ENCODE results near the gene FAU. TPM values are rescaled to one million over a fixed set of nuclear protein-coding genes. Genes with fewer than 3 reads are reported as not detected.
A peak's percentile ranks its signal among the peaks of the same experiment; 100 is the strongest.

The FAU gene
- total RNA-seq, 2 donors from 2014 or later, result 774 to 802 TPM

GRCh38 chr11:65112546-65113360, 9.2 kb downstream of the FAU start:
- Mint-ChIP-seq H3K27ac (peak overlapping the region; percentile 48), H3K27me3 (ENCODE audit: insufficient read depth) (no peaks in the 10 kb centered on the region), H3K4me3 (peak overlapping the region; percentile 89), H3K4me1 (peaks cover 6% of the 10 kb centered on the region), H3K9me3 (no peaks in the 10 kb centered on the region), H3K36me3 (ENCODE audit: low read depth) (peaks cover 5% of the 10 kb centered on the region)
- Histone ChIP-seq H3K9ac (ENCODE audit: extremely low read depth, low read length, poor library complexity, severe bottlenecking) (peak overlapping the region; percentile 60), H3K36me3 (ENCODE audit: control insufficient read depth, insufficient read depth, low read length) (peaks cover 28% of the 10 kb centered on the region), H3K4me1 (ENCODE audit: control insufficient read depth, insufficient read depth, low read length) (peaks cover 8% of the 10 kb centered on the region), H3K4me3 (ENCODE audit: low read length) (peak overlapping the region; percentile 87), H3K27ac (ENCODE audit: low read depth, low read length) (no peak overlapping the region), H3K9me3 (ENCODE audit: control insufficient read depth, low read length) (no peaks in the 10 kb centered on the region), H3K27me3 (ENCODE audit: control insufficient read depth, insufficient read depth, low read length, poor library complexity, severe bottlenecking) (no peaks in the 10 kb centered on the region)
- 1 to 3% methylated on average over 19 to 57 of the region's 57 CpGs for WGBS, 2 experiments (ENCODE audit: insufficient coverage in 1 of 2, insufficient read length in 1 of 2)
- TF ChIP-seq CTCF (conservative IDR thresholded peaks at IDR 0.05), result peak; percentile 95
- peak; percentile 86 for DNase-seq

GRCh38 chr11:65111744-65112545, 10.0 kb downstream of the FAU start, which contains the start of gene TM7SF2:
TSS of gene TM7SF2 (plus strand) at chr11:65111872. CDS start at chr11:65112016, 144 bp downstream.
- Histone ChIP-seq H3K27ac (ENCODE audit: low read depth, low read length) (peak within 1 kb of the TSS; percentile 84), H3K36me3 (ENCODE audit: control insufficient read depth, insufficient read depth, low read length) (peaks cover 28% of the 10 kb centered on the region), H3K9me3 (ENCODE audit: control insufficient read depth, low read length) (no peaks in the 10 kb centered on the region), H3K4me1 (ENCODE audit: control insufficient read depth, insufficient read depth, low read length) (peaks cover 8% of the 10 kb centered on the region), H3K9ac (ENCODE audit: extremely low read depth, low read length, poor library complexity, severe bottlenecking) (peak within 1 kb of the TSS; percentile 60), H3K27me3 (ENCODE audit: control insufficient read depth, insufficient read depth, low read length, poor library complexity, severe bottlenecking) (no peaks in the 10 kb centered on the region), H3K4me3 (ENCODE audit: low read length) (peak within 1 kb of the TSS; percentile 87)
- Mint-ChIP-seq H3K27ac (peak within 1 kb of the TSS; percentile 92), H3K36me3 (ENCODE audit: low read depth) (peaks cover 5% of the 10 kb centered on the region), H3K4me1 (peaks cover 6% of the 10 kb centered on the region), H3K4me3 (peak within 1 kb of the TSS; percentile 89), H3K27me3 (ENCODE audit: insufficient read depth) (no peaks in the 10 kb centered on the region), H3K9me3 (no peaks in the 10 kb centered on the region)
- DNase-seq, result peak; percentile 98
- TF ChIP-seq CTCF (conservative IDR thresholded peaks at IDR 0.05), result no peak
- whole genome bisulfite sequencing, 2 experiments (ENCODE audit: insufficient coverage in 1 of 2, insufficient read length in 1 of 2), result 0 to 1% methylated on average over 15 to 64 of the region's 64 CpGs

DNA sequence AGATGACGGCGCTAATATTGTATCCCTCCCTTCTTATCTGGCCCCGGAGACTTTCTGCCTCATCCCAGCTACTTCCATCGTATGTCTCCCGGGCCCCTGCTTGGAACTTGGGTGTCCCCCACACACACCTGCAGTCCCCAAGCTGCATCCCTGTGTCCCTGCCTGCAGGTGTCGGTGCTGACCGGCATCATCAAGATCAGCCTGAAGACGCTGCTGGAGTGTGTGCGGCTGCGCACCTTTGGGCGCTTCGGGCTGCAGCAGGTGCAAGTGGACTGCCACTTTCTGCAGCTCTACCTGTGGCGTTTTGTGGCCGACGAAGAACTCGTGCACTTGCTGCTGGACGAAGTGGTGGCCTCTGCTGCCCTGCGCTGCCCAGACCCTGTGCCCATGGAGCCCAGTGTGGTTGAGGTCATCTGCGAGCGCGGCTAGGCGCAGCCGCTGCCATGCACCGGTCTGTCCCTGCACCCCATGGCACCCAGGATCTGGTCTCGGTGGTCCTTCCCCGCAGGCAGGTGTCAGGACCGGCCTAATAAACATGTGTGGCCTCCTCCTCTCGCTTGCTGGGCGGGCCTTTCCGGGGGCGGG, 10.7 kb downstream of the FAU start:
- Mint-ChIP-seq H3K4me3 (peak overlapping the region; percentile 89), H3K4me1 (peaks cover 6% of the 10 kb centered on the region), H3K36me3 (ENCODE audit: low read depth) (peaks cover 7% of the 10 kb centered on the region), H3K9me3 (no peaks in the 10 kb centered on the region), H3K27ac (peak overlapping the region; percentile 17), H3K27me3 (ENCODE audit: insufficient read depth) (no peaks in the 10 kb centered on the region)
- Histone ChIP-seq H3K27me3 (ENCODE audit: control insufficient read depth, insufficient read depth, low read length, poor library complexity, severe bottlenecking) (no peaks in the 10 kb centered on the region), H3K36me3 (ENCODE audit: control insufficient read depth, insufficient read depth, low read length) (peaks cover 25% of the 10 kb centered on the region), H3K4me1 (ENCODE audit: control insufficient read depth, insufficient read depth, low read length) (peaks cover 4% of the 10 kb centered on the region), H3K4me3 (ENCODE audit: low read length) (peak overlapping the region; percentile 87), H3K9ac (ENCODE audit: extremely low read depth, low read length, poor library complexity, severe bottlenecking) (no peak overlapping the region), H3K9me3 (ENCODE audit: control insufficient read depth, low read length) (no peaks in the 10 kb centered on the region), H3K27ac (ENCODE audit: low read depth, low read length) (no peak overlapping the region)
- 63 to 76% methylated on average over 22 to 31 of the region's 31 CpGs for WGBS, 2 experiments (ENCODE audit: insufficient coverage in 1 of 2, insufficient read length in 1 of 2)
- no peak for DNase-seq
- no peak for TF ChIP-seq CTCF (conservative IDR thresholded peaks at IDR 0.05)
